Activated CD4-positive, alpha-beta T cell treated with anti-CD3 and anti-CD28 coated beads for 36 hours (primary cell): ENCODE results near the gene DDX24. TPM values are rescaled to one million over a fixed set of nuclear protein-coding genes. Genes with fewer than 3 reads are reported as not detected.
"Not testable (repeated sequence)": the region's sequence is repeated elsewhere in the genome, so short reads cannot be mapped to it uniquely, and the experiment has no call there.

Experiments
- ATAC-seq: fragments of 200-7000 bp; cut with Tn5 transposase; one replicate; pipeline ENCODE4 v1.10.0; 2021; ENCODE audit warnings: mild to moderate bottlenecking, moderate library complexity
- CTCF ChIA-PET: fragments of 350-600 bp; sonication (Branson Sonifier 250); formaldehyde crosslinking; loops from one replicate; lab custom pipeline; 2021; ENCODE audit warnings: antibody characterized with exemption; lab: Charles Lee
- POLR2A ChIA-PET: fragments of 350-600 bp; sonication (Branson Sonifier 250); formaldehyde crosslinking; loops from one replicate; lab custom pipeline; 2021; ENCODE audit warnings: antibody characterized with exemption, inconsistent platforms; lab: Charles Lee
- DNase-seq: peaks from one replicate; pipeline ENCODE4 v3.0.0-alpha.2; 2020
- H3K27ac Mint-ChIP-seq: one replicate; pipeline ENCODE4 v1.8.0; 2021; ENCODE audit warnings: mixed read lengths
- H3K27me3 Mint-ChIP-seq: one replicate; pipeline ENCODE4 v1.8.0; 2021; ENCODE audit warnings: mixed read lengths
- H3K36me3 Mint-ChIP-seq: one replicate; pipeline ENCODE4 v1.8.0; 2021; ENCODE audit warnings: low read depth, mixed read lengths
- H3K4me1 Mint-ChIP-seq: one replicate; pipeline ENCODE4 v1.8.0; 2021; ENCODE audit warnings: mixed read lengths
- H3K4me3 Mint-ChIP-seq: one replicate; pipeline ENCODE4 v1.8.0; 2021; ENCODE audit warnings: mild to moderate bottlenecking, moderate library complexity, mixed read lengths
- H3K9me3 Mint-ChIP-seq: one replicate; pipeline ENCODE4 v1.8.0; 2021; ENCODE audit warnings: low read depth, mixed read lengths
- intact Hi-C, 2 experiments: fragments of 100-400 bp; cut with DNase I in 1 of 2; cut with micrococcal nuclease in 1 of 2; formaldehyde crosslinking; loops; one replicate each; pipeline versions ENCODE4 v1.14.2 to v1.15.1; 2022 to 2024; cut with DNase I, micrococcal nuclease
- total RNA-seq, 2 experiments: library from RNA; stranded (reverse); gene quantifications; one replicate each; pipeline ENCODE4 v1.2.3, GENCODE V29; 2021

DDX24 gene
- total RNA-seq, 2 experiments from 2014 or later: 259 to 390 TPM

DNA sequence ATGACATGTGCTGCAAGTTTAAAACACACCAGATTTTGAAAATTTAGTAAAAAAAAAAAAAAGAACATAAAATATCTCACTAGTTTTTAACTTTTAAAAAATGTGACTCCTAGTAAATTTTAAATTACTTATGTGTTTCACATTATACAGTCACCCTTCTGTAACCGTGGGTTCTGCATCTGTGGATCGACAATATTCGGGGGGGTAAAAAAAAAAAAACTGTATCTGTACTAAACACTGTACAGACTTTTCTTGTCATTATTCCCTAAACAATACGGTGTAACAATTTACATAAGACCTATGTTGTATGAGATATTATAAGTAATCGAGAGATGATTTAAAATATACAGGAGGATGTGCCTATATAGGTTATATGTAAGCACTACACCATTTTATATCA is 3.2 kb downstream of the DDX24 start:
- ATAC-seq (no peak), DNase-seq (no peak)
- H3K4me1 Mint-ChIP-seq: peaks cover 57% of the 10 kb centered on the region
- no peak overlapping the region for H3K27ac Mint-ChIP-seq
- H3K4me3 Mint-ChIP-seq: peak overlapping the region; percentile 99
- intact Hi-C loops: loop anchor here in 1 of 2 experiments (10.0 kb wide), 1 partner anchor 267 kb away; no protein-coding TSS in a partner anchor
- CTCF ChIA-PET: interaction anchor here (1.1 to 1.3 kb wide), 2 partner anchors 26 to 55 kb away, joined by 3 to 5 read pairs; no protein-coding TSS in a partner anchor
- POLR2A ChIA-PET: no interaction called here
- H3K9me3 Mint-ChIP-seq: peaks cover 12% of the 10 kb centered on the region
- H3K27me3 Mint-ChIP-seq: no peaks in the 10 kb centered on the region
- peaks cover 59% of the 10 kb centered on the region for H3K36me3 Mint-ChIP-seq

DNA sequence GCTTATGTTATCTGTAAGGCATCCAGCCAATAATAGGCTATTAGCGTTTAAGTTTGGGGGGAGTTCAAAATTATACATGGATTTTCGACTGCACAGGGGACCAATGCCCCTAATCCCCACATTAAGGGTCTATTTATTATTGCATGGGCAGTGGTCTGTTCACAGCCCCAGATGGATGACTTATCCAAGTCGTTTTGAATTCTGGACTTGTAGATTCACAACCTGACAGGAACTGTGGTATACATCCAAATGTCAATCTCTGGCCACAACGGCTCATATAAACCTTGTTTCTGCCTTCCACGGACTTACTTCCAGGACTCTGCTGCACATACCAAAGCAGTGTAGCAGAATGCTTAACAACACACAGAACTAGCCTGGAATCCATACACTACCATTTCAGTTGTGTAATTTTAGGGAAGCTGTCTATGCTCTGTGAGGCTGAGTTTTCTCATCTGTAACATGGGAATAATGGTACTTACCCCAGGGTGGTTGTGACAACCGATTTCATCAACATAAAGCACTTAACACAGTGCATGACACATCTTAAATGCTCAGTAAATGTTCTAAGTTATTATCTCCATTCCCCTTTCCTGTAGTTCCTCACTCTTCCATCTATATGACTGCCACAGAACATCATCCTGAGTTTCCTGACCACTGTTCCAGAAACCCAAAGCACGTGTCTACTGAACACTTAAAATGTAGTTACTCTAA is 3.7 kb downstream of the DDX24 start:
- CTCF ChIA-PET: no interaction called here
- H3K27ac Mint-ChIP-seq: peak overlapping the region; percentile 8

DNA sequence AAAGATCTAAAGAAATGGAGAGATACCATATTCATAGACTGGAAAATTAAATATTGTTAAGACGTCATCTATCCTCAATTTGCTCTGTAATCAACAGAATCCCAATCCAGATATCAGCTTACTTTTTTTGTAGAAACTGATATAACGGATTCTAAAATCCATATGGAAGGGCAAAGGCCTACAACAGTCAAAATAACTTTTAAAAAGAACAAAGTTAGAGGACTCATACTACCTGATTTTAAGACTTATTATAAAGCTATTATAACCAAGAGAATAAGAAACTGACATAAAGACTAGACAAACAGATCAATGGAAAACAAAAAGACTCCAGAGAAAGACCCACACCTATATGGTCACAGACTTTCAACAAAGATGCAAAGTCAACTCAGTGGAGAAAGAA is 6.0 kb downstream of the DDX24 start:
- ChIA-PET CTCF (interaction anchor here (2.0 kb wide), 1 partner anchor 39 kb away, joined by 5 read pairs; no protein-coding TSS in a partner anchor), POLR2A (no interaction called here)
- Mint-ChIP-seq H3K4me1 (peaks cover 63% of the 10 kb centered on the region), H3K27ac (no peak overlapping the region), H3K27me3 (no peaks in the 10 kb centered on the region), H3K9me3 (peaks cover 29% of the 10 kb centered on the region), H3K36me3 (peaks cover 77% of the 10 kb centered on the region), H3K4me3 (peak overlapping the region; percentile 48)
- no peak for DNase-seq
- intact Hi-C loops: loop anchor here in 1 of 2 experiments (10.0 kb wide), 1 partner anchor 270 kb away; no protein-coding TSS in a partner anchor
- ATAC-seq: no peak

More for the DNA sequence above, 3.7 kb downstream of the DDX24 start:
- Mint-ChIP-seq H3K9me3 (peaks cover 13% of the 10 kb centered on the region), H3K4me1 (peaks cover 54% of the 10 kb centered on the region), H3K27me3 (no peaks in the 10 kb centered on the region), H3K36me3 (peaks cover 63% of the 10 kb centered on the region), H3K4me3 (peak overlapping the region; percentile 99)
- ATAC-seq (no peak), DNase-seq (no peak)
- POLR2A ChIA-PET: interaction anchor here (0.6 kb wide), 1 partner anchor 59 kb away, joined by 3 read pairs; no protein-coding TSS in a partner anchor
- intact Hi-C loops: loop anchor here in 1 of 2 experiments (10.0 kb wide), 1 partner anchor 268 kb away; no protein-coding TSS in a partner anchor

DNA sequence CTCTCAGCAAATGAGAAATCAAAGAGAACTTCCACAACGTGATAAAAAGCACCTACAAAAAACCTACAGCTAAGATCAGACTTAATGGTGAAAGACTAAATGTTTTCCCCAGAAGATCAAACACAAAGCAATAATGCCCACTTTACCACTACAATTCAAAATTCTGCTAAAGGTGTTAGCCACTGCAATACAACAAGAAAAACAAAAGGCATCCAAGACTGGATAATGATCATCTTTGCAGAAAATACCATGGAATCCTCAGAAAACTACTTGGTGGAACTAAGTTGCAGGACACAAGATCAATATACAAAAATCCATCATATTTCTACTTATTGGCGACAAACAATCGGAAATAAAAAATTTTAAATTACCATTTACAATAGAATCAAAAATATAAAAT is 6.5 kb downstream of the DDX24 start:
- Mint-ChIP-seq H3K4me3 (no peak overlapping the region), H3K27ac (peak overlapping the region; percentile 22), H3K9me3 (peaks cover 34% of the 10 kb centered on the region), H3K36me3 (peaks cover 77% of the 10 kb centered on the region), H3K4me1 (peaks cover 63% of the 10 kb centered on the region), H3K27me3 (no peaks in the 10 kb centered on the region)
- intact Hi-C loops: loop anchor here in 1 of 2 experiments (10.0 kb wide), 1 partner anchor 270 kb away; no protein-coding TSS in a partner anchor
- CTCF ChIA-PET: interaction anchor here (2.0 kb wide), 1 partner anchor 38 kb away, joined by 5 read pairs; no protein-coding TSS in a partner anchor
- DNase-seq (no peak), ATAC-seq (no peak)
- POLR2A ChIA-PET: no interaction called here

DNA sequence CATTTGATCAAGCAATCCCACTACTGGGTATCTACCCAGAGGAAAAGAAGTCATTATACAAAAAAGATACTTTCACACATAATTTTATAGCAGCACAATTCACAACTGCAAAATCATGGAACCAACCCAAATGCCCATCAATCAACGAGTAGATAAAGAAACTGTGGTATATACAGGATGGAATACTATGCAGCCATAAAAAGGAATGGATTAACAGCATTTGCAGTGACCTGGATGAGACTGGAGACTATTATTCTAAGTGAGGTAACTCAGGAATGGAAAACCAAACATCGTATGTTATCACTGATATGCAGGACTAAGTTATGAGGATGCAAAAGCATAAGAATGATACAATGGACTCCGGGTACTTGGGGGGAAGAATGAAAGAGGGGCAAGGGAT is 8.9 kb downstream of the DDX24 start:
- DNase-seq, ATAC-seq, POLR2A ChIA-PET, H3K4me3 Mint-ChIP-seq, CTCF ChIA-PET, H3K27me3 Mint-ChIP-seq: not testable (repeated sequence)
- peak overlapping the region; percentile 38 for H3K27ac Mint-ChIP-seq
- peaks cover 80% of the 10 kb centered on the region for H3K36me3 Mint-ChIP-seq
- H3K4me1 Mint-ChIP-seq: peaks cover 66% of the 10 kb centered on the region
- peaks cover 50% of the 10 kb centered on the region for H3K9me3 Mint-ChIP-seq
- intact Hi-C loops: loop anchor here in 1 of 2 experiments (10.0 kb wide), 1 partner anchor 273 kb away; no protein-coding TSS in a partner anchor

DNA sequence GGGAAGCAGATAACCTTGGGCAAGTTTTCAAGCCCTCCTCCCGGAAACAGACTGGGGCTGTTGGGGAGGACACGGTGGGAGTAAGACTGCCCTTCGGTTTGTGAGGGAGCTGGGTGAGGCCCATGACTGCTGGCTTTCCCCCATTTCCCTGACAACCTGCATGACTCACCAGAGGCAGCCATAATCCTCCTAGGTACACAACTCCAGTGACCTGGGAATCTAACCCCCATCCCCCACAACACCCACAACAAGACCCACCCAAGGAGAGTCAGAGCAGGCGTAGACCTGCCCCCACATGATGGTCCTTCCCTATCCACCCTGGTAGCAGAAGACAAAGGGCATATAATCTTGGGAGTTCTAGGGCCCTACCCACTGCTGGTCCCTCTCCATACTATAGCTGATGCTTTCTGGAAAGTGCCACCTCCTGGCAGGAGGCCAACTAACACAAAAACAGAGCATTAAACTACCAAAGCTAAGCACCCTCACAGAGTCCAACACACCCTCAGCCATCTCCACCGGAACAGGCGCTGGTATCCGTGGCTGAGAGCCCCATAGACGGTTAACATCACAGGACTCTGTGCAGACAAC is 14.8 kb downstream of the DDX24 start:
- no peaks in the 10 kb centered on the region for H3K27me3 Mint-ChIP-seq
- peaks cover 74% of the 10 kb centered on the region for H3K4me1 Mint-ChIP-seq
- peak overlapping the region; percentile 77 for H3K27ac Mint-ChIP-seq
- intact Hi-C loops: no loop called here
- ChIA-PET CTCF (interaction anchor here (0.5 to 2.5 kb wide), 5 partner anchors 9 to 70 kb away, joined by 3 to 10 read pairs (median 5); partner anchors contain the start of genes DDX24 and IFI27L1), POLR2A (no interaction called here)
- ATAC-seq (peak; percentile 9), DNase-seq (no peak)
- H3K4me3 Mint-ChIP-seq: no peak overlapping the region
- H3K9me3 Mint-ChIP-seq: peaks cover 32% of the 10 kb centered on the region
- peaks cover 76% of the 10 kb centered on the region for H3K36me3 Mint-ChIP-seq

DNA sequence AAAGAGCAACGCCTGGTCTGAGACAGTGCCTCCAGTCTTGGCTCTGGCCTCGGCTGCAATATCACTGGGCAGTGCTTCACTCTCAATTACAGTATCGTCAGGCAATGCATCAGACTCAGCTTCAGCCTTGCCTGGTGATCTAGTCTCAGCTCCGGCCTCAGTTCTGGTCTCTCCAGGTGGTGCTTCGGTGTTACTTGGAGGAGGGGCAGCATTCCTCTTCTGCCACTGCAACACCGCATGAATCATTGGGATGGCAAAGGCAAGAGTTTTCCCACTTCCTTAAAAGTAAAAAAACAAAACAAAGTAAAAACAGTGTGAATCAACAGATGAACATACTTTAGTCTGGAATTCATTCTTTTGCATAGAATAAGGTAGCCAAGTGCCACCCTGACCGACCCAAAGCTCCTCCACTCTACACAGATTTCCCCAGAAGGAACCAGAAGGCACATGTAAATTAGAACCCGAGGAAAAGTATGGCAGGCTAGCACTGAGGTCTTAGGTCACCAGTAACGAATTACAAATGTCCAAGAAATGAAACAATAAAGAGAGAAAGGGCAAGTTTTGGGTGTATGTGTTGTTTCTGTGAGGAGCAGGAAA is 18.6 kb downstream of the DDX24 start:
- no peak for ATAC-seq
- Mint-ChIP-seq H3K4me1 (peaks cover 58% of the 10 kb centered on the region), H3K9me3 (no peaks in the 10 kb centered on the region), H3K27ac (peak overlapping the region; percentile 43), H3K36me3 (peaks cover 65% of the 10 kb centered on the region), H3K4me3 (no peak overlapping the region), H3K27me3 (no peaks in the 10 kb centered on the region)
- CTCF ChIA-PET: interaction anchor here (1.2 to 1.4 kb wide), 2 partner anchors 26 to 70 kb away, joined by 3 read pairs; no protein-coding TSS in a partner anchor
- no peak for DNase-seq
- intact Hi-C loops: no loop called here
- POLR2A ChIA-PET: no interaction called here

GRCh38 chr14:94059998-94060397 is 21.0 kb downstream of the DDX24 start:
- POLR2A ChIA-PET: no interaction called here
- Mint-ChIP-seq H3K4me3 (no peak overlapping the region), H3K9me3 (no peaks in the 10 kb centered on the region), H3K27ac (no peak overlapping the region), H3K4me1 (peaks cover 47% of the 10 kb centered on the region), H3K36me3 (peaks cover 63% of the 10 kb centered on the region), H3K27me3 (no peaks in the 10 kb centered on the region)
- CTCF ChIA-PET: no interaction called here
- ATAC-seq (no peak), DNase-seq (no peak)
- intact Hi-C loops: no loop called here

DNA sequence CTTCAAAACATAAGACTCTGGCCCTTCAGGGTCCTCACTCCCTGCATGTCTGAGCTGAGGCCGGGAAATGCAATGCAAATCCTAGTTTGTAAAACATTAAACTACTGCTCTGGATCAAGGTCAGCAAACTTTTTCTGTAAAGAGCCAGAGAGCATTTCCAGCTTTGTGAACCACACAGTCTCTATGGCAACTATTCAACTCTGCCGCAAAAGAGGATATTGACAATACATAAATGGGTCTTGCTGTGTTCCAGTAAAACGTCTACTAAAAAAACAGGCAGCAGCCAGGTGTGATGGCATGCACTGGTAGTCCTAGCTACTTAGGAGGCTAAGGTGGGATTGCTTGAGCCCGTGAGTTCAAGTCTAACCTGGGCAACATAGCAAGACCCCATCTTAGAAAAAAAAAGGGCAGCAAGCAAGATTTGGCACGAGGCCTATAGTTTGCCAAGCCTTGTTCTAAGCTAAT is 22.3 kb downstream of the DDX24 start:
- ATAC-seq (no peak), DNase-seq (no peak)
- POLR2A ChIA-PET: no interaction called here
- H3K36me3 Mint-ChIP-seq: peaks cover 73% of the 10 kb centered on the region
- CTCF ChIA-PET: interaction anchor here (1.1 to 1.6 kb wide), 2 partner anchors 23 to 74 kb away, joined by 4 to 8 read pairs; no protein-coding TSS in a partner anchor
- peaks cover 41% of the 10 kb centered on the region for H3K4me1 Mint-ChIP-seq
- no peaks in the 10 kb centered on the region for H3K9me3 Mint-ChIP-seq
- intact Hi-C loops: no loop called here
- H3K27ac Mint-ChIP-seq: peak overlapping the region; percentile 42
- H3K27me3 Mint-ChIP-seq: no peaks in the 10 kb centered on the region
- no peak overlapping the region for H3K4me3 Mint-ChIP-seq

- intact Hi-C loops: no loop called here
- ATAC-seq (no peak), DNase-seq (no peak)
- ChIA-PET POLR2A (no interaction called here), CTCF (interaction anchor here (0.9 to 2.1 kb wide), 5 partner anchors 9 to 74 kb away, joined by 4 to 11 read pairs (median 8); no protein-coding TSS in a partner anchor)
- peaks cover 72% of the 10 kb centered on the region for H3K36me3 Mint-ChIP-seq
- H3K4me1 Mint-ChIP-seq: peaks cover 39% of the 10 kb centered on the region
- no peaks in the 10 kb centered on the region for H3K9me3 Mint-ChIP-seq
- H3K27me3 Mint-ChIP-seq: no peaks in the 10 kb centered on the region
- H3K27ac Mint-ChIP-seq: peak overlapping the region; percentile 42
- no peak overlapping the region for H3K4me3 Mint-ChIP-seq
These were observed 22.8 kb downstream of the DDX24 start for GRCh38 chr14:94058128-94058673.
